ENCODE results near the gene HK1. TPM values are rescaled to one million over a fixed set of nuclear protein-coding genes. Genes with fewer than 3 reads are reported as not detected.

HK1 gene
- total RNA-seq, 2 experiments from 2014 or later = 121 to 135 TPM

- peaks cover 8% of the 10 kb centered on the region for H3K36me3 Mint-ChIP-seq
- H3K27me3 Mint-ChIP-seq = no peaks in the 10 kb centered on the region
- no peak overlapping the region for H3K4me3 Mint-ChIP-seq
- ATAC-seq = no peak
- DNase-seq = no peak
- H3K4me1 Mint-ChIP-seq = peaks cover 46% of the 10 kb centered on the region
- H3K9me3 Mint-ChIP-seq (ENCODE audit: low read depth) = no peaks in the 10 kb centered on the region
- no peak overlapping the region for H3K27ac Mint-ChIP-seq
- CTCF ChIA-PET = interaction anchor here (0.6 to 0.9 kb wide), 2 partner anchors 10 to 12 kb away, joined by 3 read pairs; no protein-coding TSS in a partner anchor
Measured at GRCh38 chr10:69338133-69338456, 59.8 kb downstream of the HK1 start.

- ATAC-seq (no peak), DNase-seq (no peak)
- peaks cover 51% of the 10 kb centered on the region for H3K4me1 Mint-ChIP-seq
- H3K36me3 Mint-ChIP-seq = peaks cover 13% of the 10 kb centered on the region
- H3K27ac Mint-ChIP-seq = peak overlapping the region; percentile 27
- no peaks in the 10 kb centered on the region for H3K27me3 Mint-ChIP-seq
- H3K4me3 Mint-ChIP-seq = no peak overlapping the region
- CTCF ChIA-PET = no interaction called here
- no peaks in the 10 kb centered on the region for H3K9me3 Mint-ChIP-seq (ENCODE audit: low read depth)
Measured at GRCh38 chr10:69338547-69339450, 60.5 kb downstream of the HK1 start.

GRCh38 chr10:69340695-69341094 is 62.4 kb downstream of the HK1 start:
- no peak overlapping the region for H3K27ac Mint-ChIP-seq
- H3K27me3 Mint-ChIP-seq = no peaks in the 10 kb centered on the region
- H3K4me3 Mint-ChIP-seq = no peak overlapping the region
- ATAC-seq = no peak
- H3K4me1 Mint-ChIP-seq = peaks cover 51% of the 10 kb centered on the region
- DNase-seq = no peak
- H3K36me3 Mint-ChIP-seq = peaks cover 20% of the 10 kb centered on the region
- no peaks in the 10 kb centered on the region for H3K9me3 Mint-ChIP-seq (ENCODE audit: low read depth)
- CTCF ChIA-PET = no interaction called here

GRCh38 chr10:69343905-69344304 is 65.6 kb downstream of the HK1 start:
- Mint-ChIP-seq H3K9me3 (ENCODE audit: low read depth) (no peaks in the 10 kb centered on the region), H3K4me1 (peaks cover 61% of the 10 kb centered on the region), H3K27ac (peak overlapping the region; percentile 86), H3K4me3 (peak overlapping the region; percentile 9), H3K27me3 (no peaks in the 10 kb centered on the region), H3K36me3 (peaks cover 27% of the 10 kb centered on the region)
- CTCF ChIA-PET = interaction anchor here (1.4 to 1.9 kb wide), 2 partner anchors 19 to 25 kb away, joined by 4 to 5 read pairs; no protein-coding TSS in a partner anchor
- DNase-seq (no peak), ATAC-seq (no peak)

GRCh38 chr10:69344591-69345252 is 66.4 kb downstream of the HK1 start:
- Mint-ChIP-seq H3K27me3 (no peaks in the 10 kb centered on the region), H3K36me3 (peaks cover 34% of the 10 kb centered on the region), H3K4me3 (peak overlapping the region; percentile 12), H3K4me1 (peaks cover 66% of the 10 kb centered on the region), H3K9me3 (ENCODE audit: low read depth) (no peaks in the 10 kb centered on the region), H3K27ac (peak overlapping the region; percentile 86)
- ATAC-seq (peak; percentile 69), DNase-seq (peak; percentile 61)
- CTCF ChIA-PET = interaction anchor here (0.7 to 1.6 kb wide), 6 partner anchors 9 to 63 kb away, joined by 3 to 6 read pairs (median 4); no protein-coding TSS in a partner anchor

- Mint-ChIP-seq H3K4me3 (no peak overlapping the region), H3K27ac (peak overlapping the region; percentile 86), H3K9me3 (ENCODE audit: low read depth) (no peaks in the 10 kb centered on the region), H3K27me3 (no peaks in the 10 kb centered on the region), H3K36me3 (peaks cover 39% of the 10 kb centered on the region), H3K4me1 (peaks cover 70% of the 10 kb centered on the region)
- ATAC-seq (peak; percentile 14), DNase-seq (no peak)
- CTCF ChIA-PET = interaction anchor here (0.7 to 1.6 kb wide), 6 partner anchors 10 to 63 kb away, joined by 3 to 6 read pairs (median 4); no protein-coding TSS in a partner anchor
Measured at GRCh38 chr10:69345402-69345801, 67.1 kb downstream of the HK1 start.

GRCh38 chr10:69345890-69346474 is 67.7 kb downstream of the HK1 start:
- CTCF ChIA-PET = interaction anchor here (1.1 to 1.6 kb wide), 2 partner anchors 60 to 62 kb away, joined by 3 to 6 read pairs; no protein-coding TSS in a partner anchor
- H3K27ac Mint-ChIP-seq = peak overlapping the region; percentile 86
- DNase-seq (no peak), ATAC-seq (no peak)
- peaks cover 43% of the 10 kb centered on the region for H3K36me3 Mint-ChIP-seq
- H3K4me1 Mint-ChIP-seq = peaks cover 69% of the 10 kb centered on the region
- no peak overlapping the region for H3K4me3 Mint-ChIP-seq
- no peaks in the 10 kb centered on the region for H3K27me3 Mint-ChIP-seq
- no peaks in the 10 kb centered on the region for H3K9me3 Mint-ChIP-seq (ENCODE audit: low read depth)

GRCh38 chr10:69346776-69347175 is 68.5 kb downstream of the HK1 start:
- Mint-ChIP-seq H3K27me3 (no peaks in the 10 kb centered on the region), H3K27ac (peak overlapping the region; percentile 47)

GRCh38 chr10:69348816-69349541 is 70.7 kb downstream of the HK1 start:
- Mint-ChIP-seq H3K36me3 (peaks cover 55% of the 10 kb centered on the region), H3K4me1 (peaks cover 52% of the 10 kb centered on the region), H3K27me3 (no peaks in the 10 kb centered on the region), H3K9me3 (ENCODE audit: low read depth) (no peaks in the 10 kb centered on the region), H3K4me3 (no peak overlapping the region), H3K27ac (peak overlapping the region; percentile 87)
- CTCF ChIA-PET = interaction anchor here (0.6 to 1.2 kb wide), 6 partner anchors 15 to 59 kb away, joined by 3 read pairs; no protein-coding TSS in a partner anchor
- ATAC-seq (no peak), DNase-seq (no peak)

More at GRCh38 chr10:69346776-69347175, 68.5 kb downstream of the HK1 start:
- CTCF ChIA-PET = no interaction called here
- Mint-ChIP-seq H3K36me3 (peaks cover 46% of the 10 kb centered on the region), H3K4me1 (peaks cover 71% of the 10 kb centered on the region), H3K9me3 (ENCODE audit: low read depth) (no peaks in the 10 kb centered on the region), H3K4me3 (no peak overlapping the region)
- no peak for DNase-seq
- no peak for ATAC-seq

GRCh38 chr10:69349542-69349888 is 71.2 kb downstream of the HK1 start:
- H3K9me3 Mint-ChIP-seq (ENCODE audit: low read depth) = no peaks in the 10 kb centered on the region
- DNase-seq (no peak), ATAC-seq (no peak)
- H3K4me1 Mint-ChIP-seq = peaks cover 47% of the 10 kb centered on the region
- H3K27me3 Mint-ChIP-seq = no peaks in the 10 kb centered on the region
- no peak overlapping the region for H3K4me3 Mint-ChIP-seq
- H3K27ac Mint-ChIP-seq = peak overlapping the region; percentile 87
- peaks cover 57% of the 10 kb centered on the region for H3K36me3 Mint-ChIP-seq
- CTCF ChIA-PET = interaction anchor here (0.9 to 1.0 kb wide), 2 partner anchors 30 to 57 kb away, joined by 3 read pairs; no protein-coding TSS in a partner anchor

- CTCF ChIA-PET = interaction anchor here (0.6 kb wide), 1 partner anchor 34 kb away, joined by 3 read pairs; no protein-coding TSS in a partner anchor
- ATAC-seq (no peak), DNase-seq (no peak)
- Mint-ChIP-seq H3K4me3 (no peak overlapping the region), H3K36me3 (peaks cover 49% of the 10 kb centered on the region), H3K9me3 (ENCODE audit: low read depth) (no peaks in the 10 kb centered on the region), H3K4me1 (peaks cover 30% of the 10 kb centered on the region), H3K27ac (no peak overlapping the region), H3K27me3 (no peaks in the 10 kb centered on the region)
Measured at GRCh38 chr10:69351589-69351988, 73.3 kb downstream of the HK1 start.

- Mint-ChIP-seq H3K27me3 (no peaks in the 10 kb centered on the region), H3K4me3 (no peak overlapping the region), H3K27ac (no peak overlapping the region), H3K36me3 (peaks cover 45% of the 10 kb centered on the region), H3K4me1 (peaks cover 26% of the 10 kb centered on the region), H3K9me3 (ENCODE audit: low read depth) (no peaks in the 10 kb centered on the region)
- no peak for DNase-seq
- CTCF ChIA-PET = interaction anchor here (1.2 kb wide), 1 partner anchor 38 kb away, joined by 3 read pairs; no protein-coding TSS in a partner anchor
- no peak for ATAC-seq
Measured at GRCh38 chr10:69352569-69353264, 74.4 kb downstream of the HK1 start.

Data from activated CD8-positive, alpha-beta memory T cell treated with anti-CD3 and anti-CD28 coated beads, Interleukin-2, amount 10 ng/mL, durations not matched to agents 7 days and 5 days (primary cell).